Brain microvascular endothelial cell (primary cell): Measurements from ENCODE around the gene AZU1.

Experiments
- DNase-seq: peaks from one replicate; pipeline ENCODE4 v3.0.0-alpha.2; 2020
- H3K27ac ChIP-seq: fragments of 250-450 bp; sonication (Bioruptor Pico); 2 replicates; pipeline ENCODE4 v1.5.1; 2020; ENCODE audit warnings: mild to moderate bottlenecking, moderate library complexity
- H3K27me3 ChIP-seq: fragments of 250-450 bp; sonication (Bioruptor Pico); replicated peaks from 2 replicates; pipeline ENCODE4 v1.5.1; 2020; ENCODE audit warnings: mild to moderate bottlenecking
- H3K36me3 ChIP-seq: fragments of 250-450 bp; sonication (Bioruptor Pico); replicated peaks from 2 replicates; pipeline ENCODE4 v1.5.1; 2020; ENCODE audit warnings: mild to moderate bottlenecking
- H3K4me3 ChIP-seq: 2 replicates; pipeline ENCODE4 v1.5.1; 2011; ENCODE audit warnings: low read depth, mild to moderate bottlenecking, control low read depth, low read length, moderate library complexity
- in situ Hi-C: cut with HindIII; loops from 2 replicates; pipeline ENCODE4 v1.10.0; 2017; ENCODE audit warnings: low sequenced_read_pairs, low pct_ligation_motif_present
- TF ChIP-seq, protein P1 (sequence below): IDR thresholded peaks from 2 replicates; pipeline ENCODE4 v1.5.1; 2011; ENCODE audit warnings: low read depth, mild to moderate bottlenecking, moderate library complexity, low read length, control low read depth, inconsistent platforms; ENCODE audit errors: missing control alignments

Gene AZU1

DNA sequence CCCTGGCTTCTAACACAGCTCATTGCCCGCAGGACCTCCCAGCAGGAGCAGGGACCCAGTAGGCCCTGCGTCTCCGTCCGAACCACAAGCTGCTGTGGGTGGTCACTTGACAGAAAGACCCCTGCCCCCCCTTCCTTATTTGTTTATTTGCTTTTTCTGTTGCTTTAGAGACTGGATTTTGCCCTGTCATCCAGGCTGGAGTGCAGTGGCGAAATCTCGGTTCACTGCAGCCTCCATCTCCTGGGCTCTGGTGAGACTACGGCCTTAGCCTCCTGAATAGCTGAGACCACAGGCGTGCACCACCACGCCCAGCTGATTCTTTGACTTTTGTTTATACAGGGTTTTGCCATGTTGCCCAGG, 38.0 kb upstream of the AZU1 start:
- no peak overlapping the region for H3K4me3 ChIP-seq
- no peak overlapping the region for H3K27ac ChIP-seq
- H3K27me3 ChIP-seq, result no peaks in the 10 kb centered on the region
- in situ Hi-C loops, result no loop called here
- no peaks in the 10 kb centered on the region for H3K36me3 ChIP-seq
- DNase-seq, result no peak
- TF ChIP-seq, protein P1, sequence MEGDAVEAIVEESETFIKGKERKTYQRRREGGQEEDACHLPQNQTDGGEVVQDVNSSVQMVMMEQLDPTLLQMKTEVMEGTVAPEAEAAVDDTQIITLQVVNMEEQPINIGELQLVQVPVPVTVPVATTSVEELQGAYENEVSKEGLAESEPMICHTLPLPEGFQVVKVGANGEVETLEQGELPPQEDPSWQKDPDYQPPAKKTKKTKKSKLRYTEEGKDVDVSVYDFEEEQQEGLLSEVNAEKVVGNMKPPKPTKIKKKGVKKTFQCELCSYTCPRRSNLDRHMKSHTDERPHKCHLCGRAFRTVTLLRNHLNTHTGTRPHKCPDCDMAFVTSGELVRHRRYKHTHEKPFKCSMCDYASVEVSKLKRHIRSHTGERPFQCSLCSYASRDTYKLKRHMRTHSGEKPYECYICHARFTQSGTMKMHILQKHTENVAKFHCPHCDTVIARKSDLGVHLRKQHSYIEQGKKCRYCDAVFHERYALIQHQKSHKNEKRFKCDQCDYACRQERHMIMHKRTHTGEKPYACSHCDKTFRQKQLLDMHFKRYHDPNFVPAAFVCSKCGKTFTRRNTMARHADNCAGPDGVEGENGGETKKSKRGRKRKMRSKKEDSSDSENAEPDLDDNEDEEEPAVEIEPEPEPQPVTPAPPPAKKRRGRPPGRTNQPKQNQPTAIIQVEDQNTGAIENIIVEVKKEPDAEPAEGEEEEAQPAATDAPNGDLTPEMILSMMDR, result no peak

DNA sequence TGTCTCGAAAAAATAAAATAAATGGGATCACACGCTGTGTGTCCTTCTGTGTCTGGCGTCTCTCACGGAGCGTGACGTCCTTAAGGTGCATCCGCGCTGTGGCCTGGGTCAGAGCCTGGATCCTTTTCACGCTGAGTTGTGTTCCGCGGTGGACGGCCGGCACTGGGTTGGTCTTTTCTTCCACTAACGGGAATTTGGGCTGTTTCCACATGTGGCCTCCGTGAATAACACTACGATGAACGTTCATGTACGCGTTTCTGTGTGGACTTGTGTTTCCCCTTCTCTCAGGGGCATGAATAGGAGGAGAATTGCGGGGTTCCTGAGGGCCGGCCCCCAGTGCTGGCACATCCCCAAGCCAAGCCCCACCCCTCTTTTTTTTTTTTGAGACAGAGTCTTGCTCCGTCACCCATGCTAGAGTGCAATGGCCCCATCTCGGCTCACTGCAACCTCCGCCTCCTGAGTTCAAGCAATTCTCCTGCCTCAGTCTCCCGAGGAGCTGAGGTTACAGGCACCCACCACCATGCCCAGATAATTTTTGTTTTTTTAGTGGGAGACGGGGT, 36.5 kb upstream of the AZU1 start:
- no peaks in the 10 kb centered on the region for H3K27me3 ChIP-seq
- no peak overlapping the region for H3K4me3 ChIP-seq
- no peak overlapping the region for H3K27ac ChIP-seq
- TF ChIP-seq, protein P1, result no peak
- in situ Hi-C loops, result no loop called here
- H3K36me3 ChIP-seq, result no peaks in the 10 kb centered on the region
- no peak for DNase-seq

DNA sequence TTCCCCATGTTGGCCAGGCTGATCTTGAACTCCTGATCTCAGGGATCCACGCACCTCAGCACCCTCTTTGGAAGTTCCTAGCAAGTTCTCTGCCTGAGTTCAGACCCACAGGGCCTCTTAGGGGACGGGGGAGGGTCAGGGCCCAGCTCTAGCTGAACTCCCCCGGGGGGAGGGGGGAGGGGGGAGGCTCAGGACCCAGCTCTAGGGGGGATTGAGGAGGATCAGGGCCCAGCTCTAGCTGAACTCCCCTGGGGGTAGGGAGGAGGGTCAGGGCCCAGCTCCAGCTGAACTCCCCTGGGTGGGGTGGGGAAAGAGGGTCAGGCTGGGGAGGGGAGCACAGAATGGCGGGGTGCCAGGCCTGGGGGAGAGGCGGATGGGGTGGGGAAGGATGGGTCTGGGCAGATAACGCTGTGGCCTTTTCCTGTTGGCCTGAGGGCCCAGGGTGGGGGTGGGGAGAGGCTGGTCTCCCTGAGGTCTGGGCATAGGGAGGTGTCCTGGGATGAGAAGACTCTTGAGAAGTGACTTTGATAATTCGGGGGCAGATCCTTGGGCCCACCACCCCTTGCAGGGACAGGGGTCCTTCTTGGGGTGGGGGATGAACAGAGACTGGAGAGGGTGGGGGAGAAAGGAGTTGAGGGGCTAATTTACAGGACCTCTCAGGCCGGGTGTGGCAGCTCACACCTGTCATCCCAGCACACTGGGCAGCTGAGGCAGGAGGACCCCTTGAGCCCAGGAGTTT, 35.9 kb upstream of the AZU1 start:
- H3K4me3 ChIP-seq, result no peak overlapping the region
- in situ Hi-C loops, result no loop called here
- DNase-seq, result no peak
- TF ChIP-seq, protein P1, result no peak
- H3K27me3 ChIP-seq, result no peaks in the 10 kb centered on the region
- H3K36me3 ChIP-seq, result no peaks in the 10 kb centered on the region
- H3K27ac ChIP-seq, result no peak overlapping the region

DNA sequence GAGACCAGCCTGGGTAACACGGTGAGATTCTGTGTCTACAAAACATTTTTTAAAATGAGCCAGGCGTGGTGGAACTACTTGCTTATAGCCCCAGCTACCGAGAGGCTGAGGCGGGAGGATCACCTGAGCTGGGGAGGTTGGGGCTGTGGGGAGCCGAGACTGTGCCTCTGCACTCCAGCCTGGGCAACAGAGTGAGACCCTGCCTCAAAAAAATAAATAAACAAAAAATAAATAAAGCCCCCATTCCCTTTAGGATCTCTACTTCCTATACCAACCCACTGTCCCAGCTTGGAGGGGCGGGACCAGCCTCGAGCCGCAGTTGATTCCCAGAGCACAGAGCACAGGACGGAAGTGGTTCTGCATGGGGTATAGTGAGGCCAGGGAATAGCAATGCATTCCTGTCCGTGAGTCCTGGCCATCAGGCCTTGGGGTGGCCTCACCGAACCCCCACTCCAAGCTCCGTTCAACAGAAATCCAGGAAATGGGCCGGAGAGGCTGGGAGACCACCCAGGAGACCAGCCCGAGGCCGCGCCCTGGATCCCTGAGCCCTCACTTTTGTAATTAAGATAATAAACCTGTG, 35.2 kb upstream of the AZU1 start:
- no peak overlapping the region for H3K27ac ChIP-seq
- DNase-seq, result no peak
- TF ChIP-seq, protein P1, result no peak
- H3K36me3 ChIP-seq, result no peaks in the 10 kb centered on the region
- H3K4me3 ChIP-seq, result no peak overlapping the region
- no peaks in the 10 kb centered on the region for H3K27me3 ChIP-seq
- in situ Hi-C loops, result no loop called here

DNA sequence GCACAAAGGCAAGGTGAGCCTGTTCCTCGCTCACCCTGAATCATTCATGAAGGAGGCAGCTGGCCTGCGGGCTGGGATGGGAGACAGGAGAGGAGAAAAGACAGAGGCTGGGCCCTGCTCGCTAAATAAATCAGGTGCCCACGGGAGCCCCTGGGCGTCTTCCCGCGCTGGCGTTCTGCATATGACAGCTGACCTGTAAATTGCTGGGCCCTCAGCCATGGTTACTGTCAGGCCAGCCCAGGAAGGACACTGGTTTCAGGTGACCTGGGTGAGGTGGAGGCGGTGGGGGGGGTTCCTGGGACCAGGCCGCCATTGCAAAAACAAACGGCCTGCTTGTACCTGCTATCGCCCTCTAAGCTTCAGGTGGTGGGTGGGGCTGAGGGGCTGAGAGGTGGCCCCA, 33.8 kb upstream of the AZU1 start:
- Histone ChIP-seq H3K27ac (no peak overlapping the region), H3K4me3 (no peak overlapping the region), H3K36me3 (peaks cover 6% of the 10 kb centered on the region), H3K27me3 (no peaks in the 10 kb centered on the region)
- TF ChIP-seq, protein P1, result no peak
- in situ Hi-C loops, result no loop called here
- DNase-seq, result no peak
